GM19463 (cell line): Measurements from ENCODE around the gene INHA.

Source experiments
- ATAC-seq: cut with Tn5 transposase; IDR thresholded peaks from one replicate; pipeline ENCODE4 v1.9.1; 2021; ENCODE audit warnings: mild to moderate bottlenecking, moderate library complexity; ENCODE audit not compliant: unreplicated experiment

The INHA gene

DNA sequence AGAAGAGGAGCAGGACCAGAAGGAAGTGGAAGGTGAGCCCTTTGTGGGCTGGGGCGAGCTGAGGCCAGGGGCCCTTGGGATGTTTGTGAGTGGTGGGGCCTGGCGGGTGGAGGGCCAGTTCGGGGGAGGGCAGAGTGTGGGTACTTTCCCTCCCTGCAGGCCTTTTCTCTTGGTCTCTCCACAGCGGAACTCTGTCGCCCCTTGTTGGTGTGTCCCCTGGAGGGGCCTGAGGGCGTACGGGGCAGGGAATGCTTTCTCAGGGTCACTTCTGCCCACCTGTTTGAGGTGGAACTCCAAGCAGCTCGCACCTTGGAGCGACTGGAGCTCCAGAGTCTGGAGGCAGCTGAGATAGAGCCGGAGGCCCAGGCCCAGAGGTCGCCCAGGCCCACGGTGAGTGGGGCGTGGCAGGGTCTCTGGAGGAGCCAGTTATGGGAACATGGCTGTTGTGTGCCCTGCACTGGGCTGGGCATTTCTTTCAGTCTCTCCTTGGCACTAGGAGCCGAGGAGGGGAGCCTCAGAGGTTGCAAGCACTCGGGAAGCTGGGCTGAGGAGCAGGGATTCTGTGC lies 36.4 kb downstream of the INHA start:
- no peak for ATAC-seq

DNA sequence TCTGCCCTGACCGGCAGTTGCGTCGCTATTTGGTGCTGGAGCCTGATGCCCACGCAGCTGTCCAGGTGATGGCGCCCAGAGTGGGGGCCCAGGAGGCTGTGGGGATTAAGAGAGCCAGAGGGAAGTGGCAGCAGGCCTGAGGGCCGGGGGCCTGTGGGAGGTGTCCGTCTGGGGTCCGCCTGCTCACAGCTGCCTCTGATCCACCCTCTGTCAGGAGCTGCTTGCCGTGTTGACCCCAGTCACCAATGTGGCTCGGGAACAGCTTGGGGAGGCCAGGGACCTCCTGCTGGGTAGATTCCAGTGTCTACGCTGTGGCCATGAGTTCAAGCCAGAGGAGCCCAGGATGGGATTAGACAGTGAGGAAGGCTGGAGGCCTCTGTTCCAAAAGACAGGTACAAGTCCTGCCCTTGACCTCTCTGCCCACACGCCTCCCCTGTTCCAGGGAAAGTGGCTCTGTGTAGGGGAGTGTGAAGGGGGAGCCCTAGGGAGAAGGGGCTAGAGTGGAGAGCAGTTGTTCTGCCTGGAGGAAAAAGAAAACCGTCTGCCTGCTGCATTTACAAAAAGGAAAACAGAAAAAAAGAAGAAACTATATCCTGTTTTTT lies 37.1 kb downstream of the INHA start:
- ATAC-seq, result no peak

GRCh38 chr2:219611306-219611705 lies 39.2 kb downstream of the INHA start:
- ATAC-seq, result no peak

- no peak for ATAC-seq
These were observed 39.9 kb downstream of the INHA start for GRCh38 chr2:219611866-219612576.

DNA sequence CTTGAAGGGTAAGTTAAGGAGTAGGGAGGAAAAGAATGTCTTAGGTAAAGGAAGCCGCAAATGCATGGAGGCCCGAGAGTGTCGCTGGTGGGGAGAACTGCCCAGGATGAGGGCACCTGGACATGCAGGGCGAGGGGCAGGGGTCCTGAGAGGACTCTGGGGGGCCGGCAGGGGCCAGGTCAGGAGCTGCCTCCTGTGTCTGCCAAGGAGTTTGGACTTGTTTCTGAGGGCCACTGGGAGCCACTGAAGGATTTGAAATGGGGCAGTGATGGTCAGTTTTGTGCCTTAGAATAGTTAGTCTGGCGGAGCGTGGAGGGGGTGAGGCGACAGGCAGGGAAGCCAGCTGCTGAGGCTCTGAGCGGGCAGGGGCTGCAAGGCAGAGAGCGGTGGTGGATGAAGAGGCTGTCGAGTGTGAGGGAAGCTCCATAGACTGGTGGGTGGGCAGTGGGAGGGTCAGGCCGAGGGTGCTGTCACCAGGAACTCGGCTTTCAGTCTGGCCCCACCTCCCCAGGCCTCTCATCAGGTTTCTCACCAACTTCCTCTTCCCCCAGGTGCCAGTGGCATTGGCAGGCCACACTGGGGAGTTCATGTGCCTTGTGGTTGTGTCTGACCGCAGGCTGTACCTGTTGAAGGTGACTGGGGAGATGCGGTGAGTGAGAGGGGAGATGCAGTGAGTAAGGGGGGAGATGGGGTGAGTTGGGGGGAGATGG lies 40.6 kb downstream of the INHA start:
- ATAC-seq, result peak; percentile 72

DNA sequence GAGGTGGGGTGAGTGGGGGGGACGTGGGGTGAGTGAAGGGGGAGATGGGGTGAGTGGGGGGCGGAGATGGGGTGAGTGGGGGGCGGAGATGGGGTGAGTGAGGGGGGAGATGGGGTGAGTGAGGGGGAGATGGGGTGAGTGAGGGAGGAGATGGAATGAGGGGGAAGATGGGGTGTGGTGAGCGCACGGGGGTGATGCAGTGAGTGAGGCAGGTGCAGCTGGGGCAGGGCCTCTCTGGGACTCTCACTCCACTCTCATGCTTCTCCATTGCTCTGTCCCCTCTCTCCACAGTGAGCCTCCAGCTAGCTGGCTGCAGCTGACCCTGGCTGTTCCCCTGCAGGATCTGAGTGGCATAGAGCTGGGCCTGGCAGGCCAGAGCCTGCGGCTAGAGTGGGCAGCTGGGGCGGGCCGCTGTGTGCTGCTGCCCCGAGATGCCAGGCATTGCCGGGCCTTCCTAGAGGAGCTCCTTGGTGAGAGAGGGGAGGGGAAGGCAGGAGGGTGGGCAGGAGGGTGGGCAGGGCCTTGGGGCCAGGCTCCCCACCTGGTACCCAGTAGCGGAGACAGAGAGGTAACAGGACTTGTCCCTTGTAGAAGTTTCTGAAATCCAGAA lies 41.5 kb downstream of the INHA start:
- ATAC-seq, result no peak

GRCh38 chr2:219614076-219614860 lies 42.2 kb downstream of the INHA start:
- ATAC-seq, result no peak

GRCh38 chr2:219615036-219615435 lies 42.9 kb downstream of the INHA start:
- no peak for ATAC-seq

DNA sequence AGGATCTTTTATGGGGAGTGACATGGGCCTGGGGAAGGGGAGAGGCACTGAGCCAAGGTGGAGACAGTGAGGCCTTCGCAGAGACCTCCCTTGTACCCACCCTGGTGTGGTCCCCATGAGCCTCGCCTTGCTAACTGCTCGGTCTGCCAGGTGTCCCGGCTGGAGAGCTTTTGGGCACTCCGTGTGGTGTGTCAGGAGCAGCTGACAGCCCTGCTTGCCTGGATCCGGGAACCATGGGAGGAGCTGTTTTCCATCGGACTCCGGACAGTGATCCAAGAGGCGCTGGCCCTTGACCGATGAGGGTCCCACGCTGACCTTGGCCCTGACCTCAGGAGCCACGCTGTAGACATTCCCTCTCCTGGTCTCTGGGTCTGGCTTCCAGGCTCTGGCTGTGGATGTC lies 43.8 kb downstream of the INHA start:
- no peak for ATAC-seq

DNA sequence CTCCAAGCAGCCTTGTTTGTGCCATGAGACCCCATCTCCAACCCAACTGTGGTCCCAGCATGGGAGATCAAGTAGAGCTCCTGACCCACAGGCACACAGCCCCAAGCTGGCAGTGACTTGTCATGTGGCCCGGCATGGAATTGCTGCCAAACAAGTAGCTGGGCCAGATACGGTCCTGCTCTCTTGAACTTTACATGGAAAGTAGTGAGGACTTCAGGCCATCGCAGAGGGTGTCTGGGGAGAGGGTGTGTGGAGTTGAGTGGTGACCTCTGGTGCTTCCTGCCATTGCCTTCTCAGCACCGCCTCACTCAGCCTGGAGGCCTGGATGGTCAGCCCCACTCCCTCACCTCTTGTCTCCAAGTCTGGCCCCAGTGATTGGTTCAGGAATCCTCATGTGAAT lies 44.4 kb downstream of the INHA start:
- ATAC-seq, result no peak

GRCh38 chr2:219618733-219619122 lies 46.6 kb downstream of the INHA start:
- ATAC-seq, result no peak

- no peak for ATAC-seq
These were observed 47.1 kb downstream of the INHA start for GRCh38 chr2:219619235-219619634.

- ATAC-seq, result no peak
These were observed 48.4 kb downstream of the INHA start for GRCh38 chr2:219620546-219620945.

GRCh38 chr2:219621935-219622334 lies 49.8 kb downstream of the INHA start:
- ATAC-seq, result no peak

DNA sequence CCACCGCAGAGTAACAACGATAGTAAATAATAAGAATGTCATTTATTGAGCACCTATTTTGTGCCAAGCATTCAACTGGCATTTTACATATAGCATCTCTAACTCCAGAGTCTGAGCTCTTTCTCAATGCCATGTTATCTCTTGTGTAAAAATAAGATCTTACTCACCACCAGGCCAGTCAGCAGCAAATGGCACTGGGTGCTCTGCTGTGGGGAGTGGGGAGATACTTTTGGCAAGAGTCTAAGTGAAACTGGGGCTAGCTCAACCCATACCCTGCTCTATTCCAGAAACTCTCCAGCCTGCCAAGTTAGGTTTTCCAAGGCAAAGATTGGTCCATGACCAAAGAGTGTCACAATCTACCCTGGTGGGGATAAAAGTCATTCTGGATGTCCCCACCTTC lies 50.4 kb downstream of the INHA start:
- ATAC-seq, result no peak

GRCh38 chr2:219624565-219624964 lies 52.5 kb downstream of the INHA start:
- no peak for ATAC-seq

DNA sequence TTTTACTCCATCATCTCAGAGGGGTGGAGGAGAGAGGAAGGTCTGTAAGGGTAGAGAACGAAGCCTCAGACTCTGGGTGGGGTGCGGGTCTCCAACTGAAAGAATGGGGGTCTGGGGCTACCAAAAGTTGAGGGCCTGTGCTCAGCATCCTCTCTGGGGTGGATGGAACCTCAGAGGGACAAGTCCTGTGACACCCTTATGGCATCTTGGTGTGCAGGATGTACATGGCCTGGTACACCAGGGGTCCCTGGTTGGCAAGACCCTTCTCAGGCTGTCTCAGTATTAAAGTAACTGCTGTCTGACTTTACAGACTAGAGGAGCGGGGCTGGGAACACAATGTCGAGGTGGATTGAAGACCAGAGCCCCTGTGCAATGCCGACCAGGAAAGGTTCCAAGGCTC lies 53.1 kb downstream of the INHA start:
- no peak for ATAC-seq
